Stimulated activated CD4-positive, alpha-beta T cell treated with anti-CD3 and anti-CD28 coated beads, Interleukin-4, amount 100 ng/mL, for 1 hour (primary cell): ENCODE measurements around the gene RAB11FIP3.

Experiments used
- DNase-seq: peaks from one replicate; pipeline ENCODE4 v3.0.0-alpha.2; 2020

RAB11FIP3 gene

DNA sequence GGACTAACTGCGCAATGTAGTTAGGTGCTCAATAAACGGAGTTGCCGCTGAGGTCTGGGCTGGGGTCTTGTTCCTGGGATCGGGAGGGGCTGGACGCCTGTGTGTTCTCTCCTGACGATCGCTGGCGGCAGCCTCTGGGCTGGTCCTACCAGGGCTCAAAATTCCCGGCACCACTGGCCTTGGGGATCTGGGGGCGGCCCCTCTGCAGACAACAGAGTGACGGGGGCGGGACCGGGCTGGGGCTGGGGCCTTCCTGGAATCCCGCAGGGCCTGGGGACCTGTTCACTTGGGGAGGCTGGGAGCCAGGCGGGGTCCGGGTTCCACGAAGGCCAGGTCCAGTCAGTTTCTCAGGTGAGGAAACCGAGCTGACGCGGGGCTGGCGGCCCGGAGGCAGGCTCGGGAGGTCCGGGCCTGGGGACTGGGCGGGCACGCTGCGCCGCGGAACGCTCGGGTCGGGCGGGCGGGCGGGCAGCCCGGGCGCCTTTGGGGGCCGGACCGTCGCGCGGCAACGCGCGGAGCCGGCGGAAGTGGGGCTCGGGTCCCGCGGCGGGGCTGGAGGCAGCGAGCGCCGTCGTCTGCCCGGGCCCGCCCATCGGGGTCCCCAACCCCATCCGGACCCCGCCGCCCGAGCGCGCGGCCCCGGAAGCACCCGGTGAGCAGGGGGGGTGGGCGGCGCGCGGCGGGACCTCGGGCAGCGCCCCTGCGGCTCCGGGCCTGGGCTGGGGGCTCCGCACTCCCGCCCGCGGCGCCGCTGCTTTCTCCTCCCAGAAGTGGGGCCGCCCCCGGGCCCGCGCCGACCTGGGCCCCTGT lies 144.2 kb downstream of the RAB11FIP3 start, which contains the start of gene PIGQ:
Gene PIGQ (plus strand): TSS at position 524 of the 810 bp plus-strand sequence. CDS start 4,107 bp downstream, outside the sequence.
- DNase-seq: peak; percentile 66
